ENCODE data around the gene ANP32B. TPM values are rescaled to one million over a fixed set of nuclear protein-coding genes. Genes with fewer than 3 reads are reported as not detected.
"Not testable (repeated sequence)": the region's sequence is repeated elsewhere in the genome, so short reads cannot be mapped to it uniquely, and the experiment has no call there.

Gene ANP32B
- total RNA-seq, 1 donor from 2014 or later, result 54.5 TPM

- ATAC-seq, result peak; percentile 27
- DNase-seq (ENCODE audit: missing footprints), result peak; percentile 76
- intact Hi-C loops (cut with DNase I), result loop anchor here (1.0 to 10.0 kb wide), 6 partner anchors 34 to 349 kb away; partner anchors contain the start of genes NCBP1, TBC1D2 and TSTD2
Observed at GRCh38 chr9:97983589-97984187, 547 bp downstream of the ANP32B start.

GRCh38 chr9:97984188-97985057 lies 1.3 kb downstream of the ANP32B start:
- DNase-seq (ENCODE audit: missing footprints) (peak; percentile 93), ATAC-seq (peak; percentile 20)
- intact Hi-C loops (cut with DNase I), result loop anchor here (1.0 to 10.0 kb wide), 5 partner anchors 33 to 350 kb away; partner anchors contain the start of genes NCBP1, TBC1D2 and TSTD2

- no peak for DNase-seq (ENCODE audit: missing footprints)
- intact Hi-C loops (cut with DNase I), result loop anchor here (2.0 to 10.0 kb wide), 2 partner anchors 52 to 350 kb away; partner anchors contain the start of genes NCBP1 and TSTD2
Observed at GRCh38 chr9:97985058-97985861, 2.1 kb downstream of the ANP32B start.

GRCh38 chr9:97987487-97987886 lies 4.3 kb downstream of the ANP32B start:
- ATAC-seq (no peak), DNase-seq (ENCODE audit: missing footprints) (no peak)
- intact Hi-C loops (cut with DNase I), result loop anchor here (10.0 kb wide), 1 partner anchor 353 kb away; the partner anchor contains the start of genes NCBP1 and TSTD2

More at GRCh38 chr9:97985058-97985861, 2.1 kb downstream of the ANP32B start:
- ATAC-seq, result no peak

DNA sequence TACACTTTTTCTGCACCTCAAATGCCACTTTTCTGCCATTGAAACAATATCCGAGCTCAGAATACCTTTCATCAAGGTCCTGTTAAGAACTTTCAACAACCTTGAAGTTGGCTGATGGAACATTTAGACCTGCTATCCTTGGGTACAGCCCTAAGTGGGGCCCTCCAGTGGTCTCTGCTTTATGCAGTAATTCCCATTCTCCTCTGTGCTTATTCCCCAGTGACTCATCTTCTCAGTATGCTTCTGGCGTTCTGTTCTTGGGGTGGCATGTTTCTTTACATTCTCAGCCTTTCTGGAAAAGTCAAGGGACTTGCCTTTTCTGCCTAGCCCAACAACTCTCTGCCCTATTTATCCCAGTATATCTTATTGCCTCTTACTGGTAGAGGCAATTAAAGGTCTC lies 7.1 kb downstream of the ANP32B start:
- no peak for DNase-seq (ENCODE audit: missing footprints)
- no peak for ATAC-seq
- intact Hi-C loops (cut with DNase I), result no loop called here

GRCh38 chr9:97991818-97992217 lies 8.7 kb downstream of the ANP32B start:
- no peak for DNase-seq (ENCODE audit: missing footprints)
- intact Hi-C loops (cut with DNase I), result no loop called here
- ATAC-seq, result no peak

GRCh38 chr9:97992219-97992618 lies 9.1 kb downstream of the ANP32B start:
- intact Hi-C loops (cut with DNase I), result no loop called here
- no peak for DNase-seq (ENCODE audit: missing footprints)
- no peak for ATAC-seq

DNA sequence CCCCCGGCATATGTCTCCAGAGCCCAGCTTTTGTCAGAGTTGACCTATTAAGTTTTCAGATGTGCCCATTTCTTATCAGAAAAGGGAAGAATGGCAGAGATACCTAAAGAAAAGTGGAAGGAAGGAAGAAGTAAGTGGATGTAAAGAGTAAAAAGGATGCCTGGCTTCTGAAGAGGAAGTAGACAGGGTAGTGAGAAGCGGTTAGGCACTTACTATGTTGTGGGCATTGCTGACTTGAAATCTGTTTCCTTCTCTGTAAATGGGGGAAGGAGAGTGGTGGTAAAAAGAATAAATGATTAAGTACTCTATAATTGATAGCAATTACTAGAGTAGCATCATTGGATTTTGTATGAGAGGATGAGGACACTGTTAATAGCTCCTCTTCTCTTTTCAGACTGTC lies 9.9 kb downstream of the ANP32B start:
- intact Hi-C loops (cut with DNase I), result no loop called here
- DNase-seq (ENCODE audit: missing footprints) (no peak), ATAC-seq (no peak)

DNA sequence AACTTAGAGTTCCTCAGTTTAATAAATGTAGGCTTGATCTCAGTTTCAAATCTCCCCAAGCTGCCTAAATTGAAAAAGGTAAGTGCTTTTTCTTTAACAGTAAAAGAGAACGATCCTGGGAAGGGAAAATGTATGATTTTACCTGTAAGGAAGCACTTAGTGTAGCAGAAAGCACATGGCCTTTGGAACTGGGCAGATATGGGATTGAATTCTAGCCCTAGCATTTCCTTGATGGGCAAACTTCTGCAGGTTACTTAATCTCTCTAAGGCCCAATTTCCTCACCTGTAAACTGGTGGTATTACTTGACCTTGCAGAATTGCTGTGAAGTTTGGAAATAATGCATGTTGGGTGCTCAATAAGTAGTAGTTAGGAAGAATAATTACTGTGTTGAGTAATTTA lies 11.6 kb downstream of the ANP32B start:
- ATAC-seq, result no peak
- no peak for DNase-seq (ENCODE audit: missing footprints)
- intact Hi-C loops (cut with DNase I), result no loop called here

DNA sequence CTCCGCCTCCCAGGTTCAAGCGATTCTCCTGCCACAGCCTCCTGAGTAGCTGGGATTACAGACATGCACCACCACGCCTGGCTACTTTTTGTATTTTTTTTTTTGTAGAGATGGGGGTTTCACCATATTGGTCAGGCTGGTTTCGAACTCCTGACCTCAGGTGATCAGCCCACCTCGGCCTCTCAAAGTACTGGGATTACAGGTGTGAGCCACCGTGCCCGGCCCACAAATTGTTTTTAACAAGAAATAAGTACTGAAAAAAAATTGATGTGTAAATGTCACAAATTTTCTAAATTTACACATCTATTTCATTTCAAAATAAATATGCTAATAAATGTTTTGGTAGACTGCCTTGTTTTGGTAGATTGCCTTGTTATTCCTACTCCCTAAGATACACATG lies 13.5 kb downstream of the ANP32B start:
- intact Hi-C loops (cut with DNase I); ATAC-seq: not testable (repeated sequence)

DNA sequence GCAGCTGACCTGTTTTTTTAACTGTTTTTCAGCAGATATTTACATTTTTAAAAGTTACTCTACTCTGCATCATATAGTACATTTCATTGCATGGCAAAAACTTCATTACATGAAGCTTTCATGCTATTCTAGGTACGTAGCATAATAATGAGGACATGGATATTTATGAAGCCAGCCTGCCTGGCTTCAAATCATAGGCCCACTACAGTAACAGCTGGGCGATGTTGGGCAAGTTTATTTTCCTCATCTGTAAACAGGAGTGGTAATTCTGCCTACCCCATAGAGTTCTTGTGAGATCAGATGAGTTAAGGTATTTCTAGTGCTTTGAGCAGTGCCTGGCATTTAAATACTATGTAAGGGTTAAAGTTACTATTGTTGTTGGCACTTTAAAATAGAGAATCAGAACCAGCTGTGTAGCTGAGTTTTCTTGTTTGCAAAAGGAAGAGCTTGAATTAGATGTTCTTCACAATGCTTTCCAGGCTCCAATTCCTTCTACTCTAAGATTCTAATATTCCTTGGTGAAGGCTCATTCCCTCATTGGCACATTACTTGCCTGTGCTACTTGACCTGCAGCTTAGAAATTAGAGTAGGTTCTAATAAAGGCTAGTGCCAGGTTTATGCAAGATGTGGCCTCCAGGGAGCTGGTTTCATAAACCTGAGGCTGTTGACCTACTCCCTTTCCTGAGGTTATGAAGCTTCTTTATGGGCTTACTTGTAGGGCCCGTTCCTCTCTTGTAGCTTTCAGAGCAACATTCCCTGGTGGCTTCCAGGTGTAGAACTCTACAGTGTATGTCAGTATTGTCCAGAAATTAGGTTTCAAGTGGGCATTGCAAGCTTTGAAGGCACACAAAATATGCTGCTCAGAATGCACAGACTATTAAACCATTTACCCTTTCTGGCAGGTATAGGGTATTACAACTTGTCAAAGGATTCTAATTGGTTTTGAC lies 14.5 kb downstream of the ANP32B start:
- DNase-seq (ENCODE audit: missing footprints), result no peak
- intact Hi-C loops (cut with DNase I), result no loop called here
- ATAC-seq, result no peak

More for the DNA sequence above, 13.5 kb downstream of the ANP32B start:
- DNase-seq (ENCODE audit: missing footprints), result not testable (repeated sequence)

DNA sequence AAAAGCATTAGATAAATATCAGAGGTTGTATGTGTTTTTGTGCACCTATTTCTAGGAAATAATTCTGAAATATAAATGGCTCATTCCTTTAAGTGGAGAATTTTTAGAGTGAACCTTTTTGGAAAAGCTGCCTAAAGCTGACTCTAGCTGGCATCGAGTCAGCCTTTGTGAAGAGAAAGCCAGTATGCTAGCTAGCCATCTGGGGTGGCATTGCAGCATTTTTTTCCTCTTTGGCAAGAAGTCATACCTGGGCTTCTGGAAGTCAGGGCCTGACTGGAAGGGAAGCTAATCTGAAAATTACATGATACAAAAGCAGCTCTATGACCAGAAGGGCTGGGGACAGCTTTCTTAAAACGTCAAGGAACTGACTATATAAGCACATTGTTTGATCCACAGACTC lies 19.7 kb downstream of the ANP32B start:
- DNase-seq (ENCODE audit: missing footprints) (no peak), ATAC-seq (no peak)
- intact Hi-C loops (cut with DNase I), result no loop called here

DNA sequence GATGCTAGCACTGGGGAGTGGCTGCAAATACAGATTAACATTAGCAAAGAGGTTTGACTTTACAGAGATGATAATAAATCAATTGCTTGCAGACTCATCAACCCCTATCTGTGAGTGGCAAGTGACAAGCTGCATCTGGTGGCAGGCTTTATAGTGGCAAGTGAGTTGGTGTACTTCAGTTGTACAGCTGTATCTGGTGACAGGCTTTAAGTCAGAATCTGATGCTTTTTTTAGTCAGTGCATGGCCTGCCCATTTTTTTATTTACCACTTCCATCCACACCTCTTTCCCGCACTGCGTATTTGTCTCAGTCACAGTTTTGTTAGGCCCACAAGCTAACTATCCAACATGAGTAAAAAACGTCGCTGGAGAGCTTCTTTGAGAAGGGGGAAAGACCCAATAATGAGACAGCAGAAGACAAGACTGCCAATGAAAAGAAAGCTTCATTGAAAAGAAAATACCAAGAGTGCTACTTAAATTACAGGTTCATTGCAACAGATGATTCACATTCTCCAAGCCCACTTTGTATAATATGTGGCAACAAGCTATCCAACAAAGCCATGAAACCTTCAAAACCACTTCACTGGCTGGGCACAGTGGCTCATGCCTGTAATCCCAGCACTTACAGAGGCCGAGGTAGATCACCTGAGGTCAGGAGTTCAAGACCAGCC lies 23.1 kb downstream of the ANP32B start:
- intact Hi-C loops (cut with DNase I), result no loop called here
- no peak for DNase-seq (ENCODE audit: missing footprints)
- peak; percentile 57 for ATAC-seq

DNA sequence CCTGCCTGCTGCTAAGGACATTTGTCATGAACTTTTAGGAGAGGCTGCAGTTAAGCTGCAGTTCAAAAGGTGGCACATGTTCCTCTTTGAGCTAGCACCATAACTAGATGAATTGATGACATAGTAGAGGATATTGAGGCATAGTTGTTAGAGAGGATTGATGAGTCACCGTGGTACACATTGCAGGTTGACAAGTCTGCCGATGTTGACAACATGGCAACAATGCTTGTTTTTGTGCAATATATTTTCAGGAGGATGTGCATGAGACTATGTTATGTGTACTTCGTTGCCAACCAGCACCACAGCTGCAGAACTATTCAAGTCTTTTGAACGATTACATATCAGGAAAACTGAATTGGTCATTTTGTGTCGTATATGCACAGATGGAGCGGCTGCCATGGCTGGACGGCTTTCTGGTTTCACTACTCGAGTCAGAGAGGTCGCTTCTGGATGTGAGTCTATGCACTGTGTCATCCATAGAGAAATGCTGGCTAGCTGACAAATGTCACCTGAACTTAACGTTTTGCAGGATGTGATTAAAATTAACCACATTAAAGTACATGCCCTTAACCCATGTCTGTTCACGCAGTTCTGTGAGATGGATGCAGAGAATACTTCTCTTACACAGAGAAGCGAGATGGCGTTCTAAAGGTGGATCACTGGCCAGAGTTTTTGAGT lies 24.2 kb downstream of the ANP32B start:
- ATAC-seq (no peak), DNase-seq (ENCODE audit: missing footprints) (no peak)
- intact Hi-C loops (cut with DNase I), result no loop called here

GRCh38 chr9:98008764-98009163 lies 25.6 kb downstream of the ANP32B start:
- intact Hi-C loops (cut with DNase I), result no loop called here
- no peak for DNase-seq (ENCODE audit: missing footprints)
- ATAC-seq, result no peak

- DNase-seq (ENCODE audit: missing footprints), result no peak
- no peak for ATAC-seq
- intact Hi-C loops (cut with DNase I), result no loop called here
Observed at GRCh38 chr9:98009437-98009836, 26.3 kb downstream of the ANP32B start.

- no peak for ATAC-seq
- intact Hi-C loops (cut with DNase I), result no loop called here
- no peak for DNase-seq (ENCODE audit: missing footprints)
Observed at GRCh38 chr9:98009936-98010335, 26.8 kb downstream of the ANP32B start.

Measured in Right ventricle myocardium inferior (tissue), 1 donor.